OCI-LY7 (cell line): ENCODE data around the gene FZD2. TPM values are rescaled to one million over a fixed set of nuclear protein-coding genes. Genes with fewer than 3 reads are reported as not detected.

Source experiments
- BruUV-seq: library from RNA; stranded (reverse); fragments of 400-500 nt; replicated peaks from 2 replicates; lab custom pipeline; 2021; lab: Mats Ljungman, UMichigan
- CTCF ChIA-PET: fragments of 300-600 bp; sonication (Branson Sonifier 250); formaldehyde crosslinking; loops from one replicate; lab custom pipeline; 2022; ENCODE audit warnings: antibody characterized with exemption; ENCODE audit not compliant: unreplicated experiment; lab: Charles Lee
- POLR2A ChIA-PET: fragments of 300-600 bp; sonication (Branson Sonifier 250); formaldehyde crosslinking; loops from one replicate; lab custom pipeline; 2022; ENCODE audit warnings: antibody characterized with exemption; lab: Charles Lee
- DNase-seq: peaks from one replicate; pipeline ENCODE4 v3.0.0-alpha.2; 2015; ENCODE audit warnings: low spot score
- H2AFZ ChIP-seq: fragments of 200-600 bp; sonication (generic), shearing (Covaris generic); 2 replicates; pipeline ENCODE4 v1.6.1; 2014; ENCODE audit warnings: mild to moderate bottlenecking, antibody characterized with exemption, low read length, moderate library complexity
- H3K27ac ChIP-seq: fragments of 200-600 bp; sonication (generic); 2 replicates; pipeline ENCODE4 v1.5.1; 2014; ENCODE audit warnings: mixed run types, low read depth, mild to moderate bottlenecking, moderate library complexity, low read length, inconsistent platforms; ENCODE audit not compliant: poor library complexity, severe bottlenecking
- H3K36me3 ChIP-seq: fragments of 200-600 bp; sonication (generic); 2 replicates; pipeline ENCODE4 v1.6.1; 2014; ENCODE audit warnings: mild to moderate bottlenecking, antibody characterized with exemption, low read length, moderate library complexity, mixed read lengths; ENCODE audit not compliant: insufficient read depth
- H3K4me1 ChIP-seq: fragments of 200-600 bp; sonication (generic); 2 replicates; pipeline ENCODE4 v1.5.1; 2014; ENCODE audit warnings: mild to moderate bottlenecking, low read length; ENCODE audit not compliant: insufficient read depth, poor library complexity, severe bottlenecking
- H3K4me2 ChIP-seq: fragments of 200-600 bp; sonication (generic); 2 replicates; pipeline ENCODE4 v1.6.1; 2014; ENCODE audit warnings: mild to moderate bottlenecking, low read length
- H3K4me3 ChIP-seq: fragments of 200-600 bp; sonication (generic); 2 replicates; pipeline ENCODE4 v1.5.1; 2014; ENCODE audit warnings: mild to moderate bottlenecking, low read depth, low read length; ENCODE audit not compliant: poor library complexity, severe bottlenecking
- H3K79me2 ChIP-seq: fragments of 200-600 bp; sonication (generic); 2 replicates; pipeline ENCODE4 v1.6.1; 2016; ENCODE audit warnings: low read depth, mild to moderate bottlenecking, low read length, moderate library complexity, mixed read lengths; ENCODE audit not compliant: insufficient read depth
- H3K9me2 ChIP-seq: fragments of 200-600 bp; sonication (generic); 2 replicates; pipeline ENCODE4 v1.6.1; 2016; ENCODE audit warnings: mild to moderate bottlenecking, low read length, mixed read lengths; ENCODE audit not compliant: insufficient read depth
- H3K9me3 ChIP-seq: fragments of 200-600 bp; sonication (generic); 2 replicates; pipeline ENCODE4 v1.6.1; 2014; ENCODE audit warnings: mild to moderate bottlenecking, mixed run types, low read length, mixed read lengths
- H4K20me1 ChIP-seq: fragments of 200-600 bp; sonication (generic); 2 replicates; pipeline ENCODE4 v1.6.1; 2014; ENCODE audit warnings: mild to moderate bottlenecking, antibody characterized with exemption, low read length, moderate library complexity, mixed read lengths; ENCODE audit not compliant: insufficient read depth
- EZH2phosphoT487 ChIP-seq: fragments of 200-600 bp; sonication (generic); IDR thresholded peaks from 2 replicates; pipeline ENCODE4 v1.6.1; 2018; ENCODE audit warnings: low read depth, borderline replicate concordance, mild to moderate bottlenecking, mixed run types, antibody characterized with exemption, low read length, moderate library complexity, mixed read lengths
- intact Hi-C: fragments of 100-400 bp; cut with micrococcal nuclease; formaldehyde crosslinking; loops from one replicate; pipeline ENCODE4 v1.10.0; 2022; ENCODE audit not compliant: unreplicated experiment
- total RNA-seq, 2 experiments: library from RNA; depleted of rRNA in 1 of 2; stranded (reverse); fragments of >200 nt in 1 of 2; shearing (Covaris generic) in 1 of 2; gene quantifications; 2 replicates each; pipeline ENCODE4 v1.2.3, GENCODE V29; 2014 to 2022
- TF ChIP-seq, protein P1 (sequence below): fragments of 200-600 bp; sonication (generic); conservative IDR thresholded peaks from 2 replicates; pipeline ENCODE4 v1.5.1; 2014; ENCODE audit warnings: mild to moderate bottlenecking, antibody characterized with exemption, low read length, moderate library complexity, mixed read lengths

Gene FZD2
- total RNA-seq, 2 experiments from 2014 or later = 3.7 to 9.2 TPM

DNA sequence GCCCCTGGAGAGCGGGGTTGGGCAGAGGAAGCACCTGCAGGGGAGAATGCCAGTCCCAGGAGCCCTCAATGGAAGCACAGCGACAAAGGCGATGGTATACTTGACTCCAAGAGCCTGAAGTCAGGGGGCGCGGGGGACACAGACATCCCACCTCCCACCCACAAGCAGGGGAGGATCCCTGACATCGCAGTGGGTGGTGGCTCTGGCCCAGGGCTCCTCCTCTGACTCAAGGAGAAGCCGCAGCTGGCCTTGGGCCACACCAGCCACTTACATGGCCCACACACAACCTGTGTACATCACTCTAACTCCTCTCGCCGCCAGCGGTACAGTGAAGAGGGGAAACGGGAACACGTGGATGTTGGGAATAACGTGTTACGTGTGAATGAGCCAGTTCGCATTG lies 44.3 kb downstream of the FZD2 start:
- POLR2A ChIA-PET = no interaction called here
- Histone ChIP-seq H3K79me2 (no peaks in the 10 kb centered on the region), H3K9me3 (no peaks in the 10 kb centered on the region)

DNA sequence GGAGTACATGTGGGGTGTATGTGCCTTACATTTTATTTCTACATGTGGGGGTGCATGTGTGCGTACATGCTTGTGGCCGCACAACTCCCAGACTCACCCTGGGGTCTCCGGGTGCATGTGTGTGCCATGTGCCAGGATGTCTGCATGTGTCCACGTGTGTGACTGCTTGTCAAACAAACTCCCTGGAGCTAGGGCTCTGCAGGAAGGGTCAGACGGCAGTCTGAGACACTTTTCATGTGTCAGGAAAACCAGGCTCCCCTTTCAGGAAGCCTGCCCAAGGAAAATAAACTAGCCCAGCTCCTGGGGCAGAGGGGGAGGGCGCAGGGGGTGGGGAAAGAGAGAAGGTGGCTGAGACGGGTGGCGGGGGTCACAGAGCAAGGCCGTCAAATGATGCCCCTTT lies 44.7 kb downstream of the FZD2 start:
- no peaks in the 10 kb centered on the region for H3K4me1 ChIP-seq
- no peak overlapping the region for H3K4me2 ChIP-seq
- no peaks in the 10 kb centered on the region; the same call in 1 of the 2 replicates for H4K20me1 ChIP-seq
- DNase-seq = no peak
- ChIA-PET CTCF (no interaction called here), POLR2A (no interaction called here)
- no peaks in the 10 kb centered on the region for H3K79me2 ChIP-seq
- H3K27ac ChIP-seq = no peak overlapping the region
- H2AFZ ChIP-seq = no peak overlapping the region
- H3K9me3 ChIP-seq = no peaks in the 10 kb centered on the region
- H3K4me3 ChIP-seq = no peak overlapping the region
- H3K9me2 ChIP-seq = no peaks in the 10 kb centered on the region
- no peak for TF ChIP-seq EZH2phosphoT487
- TF ChIP-seq, protein P1, sequence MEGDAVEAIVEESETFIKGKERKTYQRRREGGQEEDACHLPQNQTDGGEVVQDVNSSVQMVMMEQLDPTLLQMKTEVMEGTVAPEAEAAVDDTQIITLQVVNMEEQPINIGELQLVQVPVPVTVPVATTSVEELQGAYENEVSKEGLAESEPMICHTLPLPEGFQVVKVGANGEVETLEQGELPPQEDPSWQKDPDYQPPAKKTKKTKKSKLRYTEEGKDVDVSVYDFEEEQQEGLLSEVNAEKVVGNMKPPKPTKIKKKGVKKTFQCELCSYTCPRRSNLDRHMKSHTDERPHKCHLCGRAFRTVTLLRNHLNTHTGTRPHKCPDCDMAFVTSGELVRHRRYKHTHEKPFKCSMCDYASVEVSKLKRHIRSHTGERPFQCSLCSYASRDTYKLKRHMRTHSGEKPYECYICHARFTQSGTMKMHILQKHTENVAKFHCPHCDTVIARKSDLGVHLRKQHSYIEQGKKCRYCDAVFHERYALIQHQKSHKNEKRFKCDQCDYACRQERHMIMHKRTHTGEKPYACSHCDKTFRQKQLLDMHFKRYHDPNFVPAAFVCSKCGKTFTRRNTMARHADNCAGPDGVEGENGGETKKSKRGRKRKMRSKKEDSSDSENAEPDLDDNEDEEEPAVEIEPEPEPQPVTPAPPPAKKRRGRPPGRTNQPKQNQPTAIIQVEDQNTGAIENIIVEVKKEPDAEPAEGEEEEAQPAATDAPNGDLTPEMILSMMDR = no peak
- BruUV-seq = no TSS peak
- no peaks in the 10 kb centered on the region for H3K36me3 ChIP-seq
- intact Hi-C loops = no loop called here

More for the DNA sequence above, 44.3 kb downstream of the FZD2 start:
- Histone ChIP-seq H3K27ac (no peak overlapping the region), H3K9me2 (no peaks in the 10 kb centered on the region), H3K4me3 (no peak overlapping the region), H2AFZ (no peak overlapping the region), H4K20me1 (no peaks in the 10 kb centered on the region; the same call in 1 of the 2 replicates), H3K36me3 (no peaks in the 10 kb centered on the region), H3K4me2 (no peak overlapping the region), H3K4me1 (no peaks in the 10 kb centered on the region)
- TF ChIP-seq, protein P1 = no peak
- no peak for TF ChIP-seq EZH2phosphoT487
- DNase-seq = no peak
- CTCF ChIA-PET = no interaction called here
- no TSS peak for BruUV-seq
- intact Hi-C loops = no loop called here

DNA sequence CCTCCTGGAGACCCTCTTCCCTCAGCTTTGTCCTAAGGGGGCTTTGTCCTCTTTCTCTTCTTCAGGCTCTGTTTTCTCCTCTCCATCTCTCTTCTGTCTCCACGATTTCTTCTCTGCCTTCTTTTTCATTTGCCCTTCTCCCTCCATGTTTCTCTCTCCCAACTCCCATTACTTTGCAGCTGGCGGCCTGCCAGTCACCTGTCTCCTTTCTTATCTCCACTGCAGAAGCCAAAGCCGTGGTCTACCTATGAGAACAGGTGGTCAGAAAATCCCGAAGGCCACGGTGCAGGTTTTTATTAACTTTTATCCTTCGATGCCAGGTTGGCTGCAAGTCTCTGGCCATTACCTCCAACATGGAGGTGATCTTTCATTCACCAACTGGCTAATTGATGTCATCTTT lies 45.1 kb downstream of the FZD2 start:
- H3K27ac ChIP-seq = no peak overlapping the region
- no peaks in the 10 kb centered on the region for H3K4me1 ChIP-seq
- H3K79me2 ChIP-seq = no peaks in the 10 kb centered on the region
- H4K20me1 ChIP-seq = no peaks in the 10 kb centered on the region; the same call in 1 of the 2 replicates
- TF ChIP-seq EZH2phosphoT487 = no peak
- TF ChIP-seq, protein P1 = no peak
- BruUV-seq = no TSS peak
- no peaks in the 10 kb centered on the region for H3K9me2 ChIP-seq
- H3K4me2 ChIP-seq = no peak overlapping the region
- no peaks in the 10 kb centered on the region for H3K36me3 ChIP-seq
- ChIA-PET POLR2A (no interaction called here), CTCF (no interaction called here)
- DNase-seq = no peak
- H2AFZ ChIP-seq = no peak overlapping the region
- H3K9me3 ChIP-seq = no peaks in the 10 kb centered on the region
- intact Hi-C loops = no loop called here
- no peak overlapping the region for H3K4me3 ChIP-seq
